ENCODE measurements around the gene CLHC1. TPM values are rescaled to one million over a fixed set of nuclear protein-coding genes. Genes with fewer than 3 reads are reported as not detected.

The CLHC1 gene
- total and polyA plus RNA-seq, 10 of the 15 experiments (the other 5 are each of a cell fraction or from before 2014, with no cell fraction given), result 2.6 to 6.8 (median 4.7) TPM

GRCh38 chr2:55159037-55159651, 72.9 kb downstream of the CLHC1 start (continued):
- TF ChIP-seq PBX3 (IDR thresholded peaks at IDR 0.05; ENCODE audit: insufficient replicate concordance, low read depth, low read length) (no peak), ATF7 (IDR thresholded peaks at IDR 0.05; ENCODE audit: low read depth) (peak; percentile 48; the same call in 1 of the 2 replicates), GATAD2B (conservative IDR thresholded peaks at IDR 0.05; ENCODE audit: low read depth) (0 out of 2 replicates have a peak, but pooled peaks have one; percentile 37), IKZF1 (conservative IDR thresholded peaks at IDR 0.05) (peak; percentile 61), ETV6 (conservative IDR thresholded peaks at IDR 0.05 in 1 of 2, IDR thresholded peaks at IDR 0.05 in 1 of 2; ENCODE audit: borderline replicate concordance in 1 of 2, low read depth in 1 of 2) (peak in 1 of 2 experiments; percentile 69; a peak in 1 of 4 replicates), ZBTB11 (CRISPR knock-in tag; IDR thresholded peaks at IDR 0.05) (no peak), EED (IDR thresholded peaks at IDR 0.05; ENCODE audit: low read depth) (peak; percentile 78), NKRF (conservative IDR thresholded peaks at IDR 0.05) (no peak), TCF3 (IDR thresholded peaks at IDR 0.05; ENCODE audit: borderline replicate concordance, insufficient read depth, low read depth, low read length) (peak; percentile 72; the same call in 1 of the 2 replicates), DPF2 (IDR thresholded peaks at IDR 0.05) (peak; percentile 44), BHLHE40 (IDR thresholded peaks at IDR 0.05; ENCODE audit: borderline replicate concordance in 1 of 2, low read depth in 2 of 2, low read length in 1 of 2) (peak in 1 of 2 experiments; percentile 36; a peak in 1 of 4 replicates), CREB1 (IDR thresholded peaks at IDR 0.05; ENCODE audit: low read depth) (0 out of 2 replicates have a peak, but pooled peaks have one; percentile 34), NR2F1 (conservative IDR thresholded peaks at IDR 0.05) (peak; percentile 85), MTA3 (IDR thresholded peaks at IDR 0.05; ENCODE audit: borderline replicate concordance, low read length) (no peak), TCF12 (IDR thresholded peaks at IDR 0.05; ENCODE audit: low read depth, low read length) (peak; percentile 87; the same call in 1 of the 2 replicates), JUNB (IDR thresholded peaks at IDR 0.05) (peak; percentile 35; the same call in 1 of the 2 replicates)
